ENCODE data around the gene RAI1.

The RAI1 gene

GRCh38 chr17:17841601-17842025, 160.4 kb downstream of the RAI1 start:
- H3K18ac ChIP-seq (ENCODE audit: low read depth in 1 of 2, low read length in 2 of 2), result peak overlapping the region; percentile 97 to 99

GRCh38 chr17:17842111-17842876, 161.0 kb downstream of the RAI1 start:
- Histone ChIP-seq H3K14ac (ENCODE audit: low read length in 2 of 2) (peak overlapping the region in 1 of 2 experiments; percentile 62), H2AFZ (ENCODE audit: low read depth, low read length) (no peak overlapping the region), H3K4me2 (ENCODE audit: low read length, poor library complexity, severe bottlenecking) (no peak overlapping the region), H3K9me3 (ENCODE audit: control insufficient read depth, low read length) (no peaks in the 10 kb centered on the region), H2BK15ac (ENCODE audit: low read depth, poor library complexity, severe bottlenecking) (peak overlapping the region; percentile 60), H3K18ac (ENCODE audit: low read depth in 1 of 2, low read length in 2 of 2) (peak overlapping the region; percentile 97 to 99), H3K27me3 (ENCODE audit: control insufficient read depth in 1 of 2, insufficient read depth in 1 of 2, low read length in 2 of 2) (no peaks in the 10 kb centered on the region), H2BK120ac (ENCODE audit: low read depth, low read length) (peak overlapping the region; percentile 64), H3K4me1 (ENCODE audit: control insufficient read depth, insufficient read depth, low read depth, low read length) (peaks cover 30% of the 10 kb centered on the region), H3K23ac (ENCODE audit: low read length in 2 of 2) (no peak overlapping the region), H4K91ac (ENCODE audit: low read length) (peak overlapping the region; percentile 91), H2BK12ac (ENCODE audit: low read length in 2 of 2) (peak overlapping the region; percentile 99), H3K79me1 (replicated peaks; ENCODE audit: low read length, poor library complexity, severe bottlenecking) (no peaks in the 10 kb centered on the region), H3K4ac (ENCODE audit: low read depth in 1 of 2, low read length in 2 of 2) (peak overlapping the region; percentile 20 to 54), H4K8ac (ENCODE audit: low read length) (peak overlapping the region; percentile 94), H2BK5ac (ENCODE audit: low read depth, low read length, poor library complexity, severe bottlenecking) (no peak overlapping the region), H3K27ac (ENCODE audit: low read length, poor library complexity, severe bottlenecking) (no peak overlapping the region), H2AK5ac (ENCODE audit: low read length, severe bottlenecking) (no peak overlapping the region), H3K4me3 (ENCODE audit: insufficient read depth in 1 of 2, low read depth in 1 of 2, low read length in 2 of 2) (no peak overlapping the region), H3K36me3 (ENCODE audit: control insufficient read depth in 1 of 2, insufficient read depth in 2 of 2, low read depth in 1 of 2, low read length in 2 of 2) (peaks cover 9 to 24% of the 10 kb centered on the region in 2 experiments), H3K9ac (ENCODE audit: low read length) (no peak overlapping the region)
- no peak for DNase-seq
- WGBS, result 95% methylated on average over 8 of the region's 9 CpGs

More at GRCh38 chr17:17841601-17842025, 160.4 kb downstream of the RAI1 start:
- Histone ChIP-seq H4K8ac (ENCODE audit: low read length) (peak overlapping the region; percentile 94), H2BK5ac (ENCODE audit: low read depth, low read length, poor library complexity, severe bottlenecking) (no peak overlapping the region), H4K91ac (ENCODE audit: low read length) (peak overlapping the region; percentile 100), H3K9me3 (ENCODE audit: control insufficient read depth, low read length) (no peaks in the 10 kb centered on the region), H3K4me1 (ENCODE audit: control insufficient read depth, insufficient read depth, low read depth, low read length) (peaks cover 28% of the 10 kb centered on the region), H3K23ac (ENCODE audit: low read length in 2 of 2) (no peak overlapping the region), H3K27ac (ENCODE audit: low read length, poor library complexity, severe bottlenecking) (peak overlapping the region; percentile 17), H2AK5ac (ENCODE audit: low read length, severe bottlenecking) (peak overlapping the region; percentile 40), H3K4me3 (ENCODE audit: insufficient read depth in 1 of 2, low read depth in 1 of 2, low read length in 2 of 2) (no peak overlapping the region), H3K36me3 (ENCODE audit: control insufficient read depth in 1 of 2, insufficient read depth in 2 of 2, low read depth in 1 of 2, low read length in 2 of 2) (peaks cover 2 to 17% of the 10 kb centered on the region in 2 experiments), H3K27me3 (ENCODE audit: control insufficient read depth in 1 of 2, insufficient read depth in 1 of 2, low read length in 2 of 2) (no peaks in the 10 kb centered on the region), H2BK12ac (ENCODE audit: low read length in 2 of 2) (peak overlapping the region; percentile 99), H3K4me2 (ENCODE audit: low read length, poor library complexity, severe bottlenecking) (no peak overlapping the region), H3K9ac (ENCODE audit: low read length) (peak overlapping the region; percentile 90), H2BK120ac (ENCODE audit: low read depth, low read length) (no peak overlapping the region), H3K14ac (ENCODE audit: low read length in 2 of 2) (peak overlapping the region in 1 of 2 experiments; percentile 82), H3K4ac (ENCODE audit: low read depth in 1 of 2, low read length in 2 of 2) (peak overlapping the region; percentile 35 to 93), H3K79me1 (replicated peaks; ENCODE audit: low read length, poor library complexity, severe bottlenecking) (no peaks in the 10 kb centered on the region), H2AFZ (ENCODE audit: low read depth, low read length) (no peak overlapping the region), H2BK15ac (ENCODE audit: low read depth, poor library complexity, severe bottlenecking) (no peak overlapping the region)
- peak; percentile 57 for DNase-seq
- WGBS, result 100% methylated on average over 1 of the region's 1 CpG

- Histone ChIP-seq H3K27ac (ENCODE audit: low read length, poor library complexity, severe bottlenecking) (no peak overlapping the region), H2AFZ (ENCODE audit: low read depth, low read length) (no peak overlapping the region), H3K23ac (ENCODE audit: low read length in 2 of 2) (no peak overlapping the region), H3K4ac (ENCODE audit: low read depth in 1 of 2, low read length in 2 of 2) (no peak overlapping the region), H2BK15ac (ENCODE audit: low read depth, poor library complexity, severe bottlenecking) (no peak overlapping the region), H3K9ac (ENCODE audit: low read length) (no peak overlapping the region), H2BK12ac (ENCODE audit: low read length in 2 of 2) (no peak overlapping the region), H4K8ac (ENCODE audit: low read length) (no peak overlapping the region), H4K91ac (ENCODE audit: low read length) (no peak overlapping the region), H3K36me3 (ENCODE audit: control insufficient read depth in 1 of 2, insufficient read depth in 2 of 2, low read depth in 1 of 2, low read length in 2 of 2) (peaks cover 13 to 32% of the 10 kb centered on the region in 2 experiments), H2BK120ac (ENCODE audit: low read depth, low read length) (no peak overlapping the region), H2AK5ac (ENCODE audit: low read length, severe bottlenecking) (no peak overlapping the region), H3K18ac (ENCODE audit: low read depth in 1 of 2, low read length in 2 of 2) (no peak overlapping the region), H3K79me1 (replicated peaks; ENCODE audit: low read length, poor library complexity, severe bottlenecking) (no peaks in the 10 kb centered on the region), H3K9me3 (ENCODE audit: control insufficient read depth, low read length) (no peaks in the 10 kb centered on the region), H3K14ac (ENCODE audit: low read length in 2 of 2) (no peak overlapping the region), H3K4me1 (ENCODE audit: control insufficient read depth, insufficient read depth, low read depth, low read length) (peaks cover 26% of the 10 kb centered on the region), H3K27me3 (ENCODE audit: control insufficient read depth in 1 of 2, insufficient read depth in 1 of 2, low read length in 2 of 2) (no peaks in the 10 kb centered on the region), H3K4me3 (ENCODE audit: insufficient read depth in 1 of 2, low read depth in 1 of 2, low read length in 2 of 2) (no peak overlapping the region), H3K4me2 (ENCODE audit: low read length, poor library complexity, severe bottlenecking) (no peak overlapping the region), H2BK5ac (ENCODE audit: low read depth, low read length, poor library complexity, severe bottlenecking) (no peak overlapping the region)
- no peak for DNase-seq
- 92% methylated on average over 3 of the region's 4 CpGs for WGBS
Observed at GRCh38 chr17:17843096-17843495, 161.8 kb downstream of the RAI1 start.

- Histone ChIP-seq H2BK120ac (ENCODE audit: low read depth, low read length) (no peak overlapping the region), H3K27ac (ENCODE audit: low read length, poor library complexity, severe bottlenecking) (no peak overlapping the region), H4K91ac (ENCODE audit: low read length) (no peak overlapping the region), H2AFZ (ENCODE audit: low read depth, low read length) (no peak overlapping the region), H2BK15ac (ENCODE audit: low read depth, poor library complexity, severe bottlenecking) (peak overlapping the region; percentile 31), H2BK5ac (ENCODE audit: low read depth, low read length, poor library complexity, severe bottlenecking) (no peak overlapping the region), H3K4me2 (ENCODE audit: low read length, poor library complexity, severe bottlenecking) (no peak overlapping the region), H3K14ac (ENCODE audit: low read length in 2 of 2) (no peak overlapping the region), H3K27me3 (ENCODE audit: control insufficient read depth in 1 of 2, insufficient read depth in 1 of 2, low read length in 2 of 2) (no peaks in the 10 kb centered on the region), H3K9ac (ENCODE audit: low read length) (no peak overlapping the region), H3K4ac (ENCODE audit: low read depth in 1 of 2, low read length in 2 of 2) (no peak overlapping the region), H3K9me3 (ENCODE audit: control insufficient read depth, low read length) (no peaks in the 10 kb centered on the region), H2AK5ac (ENCODE audit: low read length, severe bottlenecking) (no peak overlapping the region), H4K8ac (ENCODE audit: low read length) (no peak overlapping the region), H3K23ac (ENCODE audit: low read length in 2 of 2) (no peak overlapping the region), H3K79me1 (replicated peaks; ENCODE audit: low read length, poor library complexity, severe bottlenecking) (no peaks in the 10 kb centered on the region), H2BK12ac (ENCODE audit: low read length in 2 of 2) (peak overlapping the region in 1 of 2 experiments; percentile 15), H3K36me3 (ENCODE audit: control insufficient read depth in 1 of 2, insufficient read depth in 2 of 2, low read depth in 1 of 2, low read length in 2 of 2) (peaks cover 13 to 38% of the 10 kb centered on the region in 2 experiments), H3K4me3 (ENCODE audit: insufficient read depth in 1 of 2, low read depth in 1 of 2, low read length in 2 of 2) (no peak overlapping the region), H3K18ac (ENCODE audit: low read depth in 1 of 2, low read length in 2 of 2) (no peak overlapping the region), H3K4me1 (ENCODE audit: control insufficient read depth, insufficient read depth, low read depth, low read length) (peaks cover 29% of the 10 kb centered on the region)
- 87% methylated on average over 7 of the region's 7 CpGs for WGBS
- DNase-seq, result no peak
Observed at GRCh38 chr17:17844079-17844478, 162.8 kb downstream of the RAI1 start.
